PC-3 (cell line): ENCODE data around the gene CLEC2A.

ENCODE experiments used
- CTCF ChIP-seq: fragments of 300-600 bp; sonication (generic); conservative IDR thresholded peaks from 2 replicates; pipeline ENCODE4 v1.5.1; 2017; ENCODE audit warnings: antibody characterized with exemption, low read depth, mild to moderate bottlenecking, low read length
- EZH2 ChIP-seq: fragments of 300-600 bp; sonication (generic); IDR thresholded peaks from one replicate; pipeline ENCODE4 v1.6.1; 2017; ENCODE audit warnings: antibody characterized with exemption, mild to moderate bottlenecking, low read length; ENCODE audit not compliant: unreplicated experiment

GRCh38 chr12:9907769-9908168 lies 24.4 kb downstream of the CLEC2A start:
- TF ChIP-seq EZH2 (no peak), CTCF (no peak)
